Frontal cortex (tissue), 4 donors: ENCODE results near the gene MTUS2. TPM values are rescaled to one million over a fixed set of nuclear protein-coding genes. Genes with fewer than 3 reads are reported as not detected.

Source experiments
- DNase-seq, 2 donors: peaks; one replicate each; pipeline ENCODE4 v3.0.0; 2012; ENCODE audit warnings: low spot score in 2 of 2
- FAIRE-seq: peaks from 2 replicates; lab custom pipeline; 2012; peaks lifted over from hg19 to GRCh38; lab: Jason Lieb, UNC
- total RNA-seq: library from RNA; depleted of rRNA; stranded (reverse); fragments of >200 nt; gene quantifications from one replicate; pipeline ENCODE4 v1.2.3, GENCODE V29; 2014
- donor health status: control.
- donor health status: control.
- donor health status: control.

MTUS2 gene
- total RNA-seq, 1 donor from 2014 or later: 7.3 TPM

DNA sequence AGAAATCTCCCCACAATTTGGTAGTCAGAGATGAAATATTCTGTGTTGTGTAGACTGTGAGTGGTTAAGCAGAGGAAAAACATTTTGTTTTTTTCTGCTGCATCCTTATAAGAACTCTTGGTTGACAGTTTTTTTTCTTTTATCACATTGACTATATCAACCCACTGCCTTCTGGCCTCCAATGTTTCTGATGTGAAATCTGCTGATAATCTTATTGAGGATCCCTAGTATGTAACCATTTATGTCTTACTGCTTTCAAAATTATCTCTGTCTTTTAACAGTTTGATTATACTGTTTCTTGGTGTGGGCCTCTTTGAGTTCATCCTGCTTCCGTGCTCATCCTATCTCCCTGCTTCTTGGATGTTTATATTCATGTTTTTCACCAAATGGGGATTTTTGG lies 316.9 kb downstream of the MTUS2 start:
- DNase-seq: no peak

DNA sequence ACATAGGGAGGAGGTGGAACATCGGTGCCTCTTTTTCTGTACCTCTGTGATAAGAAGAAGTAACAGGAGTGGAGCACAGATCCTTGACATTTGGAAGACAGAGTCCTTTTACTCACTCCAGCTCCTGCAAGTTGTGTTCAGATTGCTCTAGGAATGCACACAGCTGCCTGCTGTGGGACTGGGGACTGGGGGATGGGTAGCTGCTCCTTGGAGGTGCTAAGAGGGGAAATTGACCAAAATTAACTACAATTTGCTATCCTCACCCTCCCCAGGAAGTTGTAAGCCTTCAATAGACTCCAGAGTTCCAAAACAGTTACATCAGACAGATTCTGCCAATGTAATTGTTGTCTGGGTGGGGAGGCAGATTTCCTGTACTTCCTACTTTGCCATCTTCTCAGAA lies 317.9 kb downstream of the MTUS2 start:
- no peak for FAIRE-seq
- no peak for DNase-seq

More for the DNA sequence above, 316.9 kb downstream of the MTUS2 start:
- FAIRE-seq: no peak

DNA sequence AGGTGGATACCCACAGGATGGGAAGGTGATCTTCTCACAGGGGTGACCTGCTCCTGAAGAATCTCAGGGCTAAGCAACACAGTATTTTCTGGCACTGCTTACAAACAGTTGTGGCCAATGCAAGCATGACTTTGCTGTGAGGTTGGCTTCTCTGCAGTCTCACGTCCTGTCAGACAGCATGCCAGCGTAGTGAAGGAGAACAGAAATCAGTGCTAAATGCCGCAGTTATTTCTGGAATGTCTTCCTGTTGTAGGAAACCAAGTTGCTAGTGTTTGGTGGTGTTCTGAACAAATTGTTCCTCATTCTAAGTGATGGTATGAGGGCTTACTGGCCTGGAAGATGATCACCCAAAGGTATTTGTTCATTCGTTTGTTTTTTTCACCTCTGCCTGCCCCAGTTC lies 320.1 kb downstream of the MTUS2 start:
- no peak for DNase-seq
- no peak for FAIRE-seq

DNA sequence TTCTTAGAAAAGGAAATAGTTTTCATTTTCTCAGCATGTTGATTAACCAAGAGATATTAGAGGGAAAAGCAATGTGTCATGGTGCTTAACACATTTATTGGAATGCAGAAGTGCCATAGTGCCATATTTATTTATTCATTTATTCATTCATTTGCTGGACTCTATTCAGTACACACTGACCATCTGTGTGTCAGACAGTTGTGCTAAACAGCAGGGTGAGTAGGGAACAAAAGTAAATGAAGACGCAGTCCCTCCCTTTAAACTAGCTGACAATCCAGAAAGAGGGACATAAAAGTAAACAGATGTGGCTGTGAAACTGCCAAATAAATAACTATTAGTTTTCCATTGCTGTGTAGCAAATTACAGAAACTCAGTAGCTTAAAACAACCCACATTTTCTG lies 323.7 kb downstream of the MTUS2 start:
- FAIRE-seq (no peak), DNase-seq (no peak)

DNA sequence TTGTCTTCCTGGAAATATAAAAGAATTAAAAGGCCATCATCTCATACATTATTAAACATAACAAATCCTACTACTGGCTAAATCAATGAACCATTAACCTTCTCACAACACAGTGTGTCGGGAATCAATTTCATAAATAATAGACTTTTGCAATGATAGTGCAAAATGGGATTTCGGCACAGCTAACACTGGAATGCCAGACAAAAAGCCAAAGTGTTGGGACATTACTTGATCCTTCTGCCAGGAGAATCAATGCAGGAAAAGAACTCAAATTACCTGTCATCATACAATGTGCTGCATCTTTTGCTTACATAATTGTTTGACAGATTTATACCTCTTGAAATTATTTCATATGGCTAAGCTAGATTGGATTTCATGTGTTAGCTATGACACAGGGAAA lies 334.3 kb downstream of the MTUS2 start:
- DNase-seq: no peak
- FAIRE-seq: no peak

DNA sequence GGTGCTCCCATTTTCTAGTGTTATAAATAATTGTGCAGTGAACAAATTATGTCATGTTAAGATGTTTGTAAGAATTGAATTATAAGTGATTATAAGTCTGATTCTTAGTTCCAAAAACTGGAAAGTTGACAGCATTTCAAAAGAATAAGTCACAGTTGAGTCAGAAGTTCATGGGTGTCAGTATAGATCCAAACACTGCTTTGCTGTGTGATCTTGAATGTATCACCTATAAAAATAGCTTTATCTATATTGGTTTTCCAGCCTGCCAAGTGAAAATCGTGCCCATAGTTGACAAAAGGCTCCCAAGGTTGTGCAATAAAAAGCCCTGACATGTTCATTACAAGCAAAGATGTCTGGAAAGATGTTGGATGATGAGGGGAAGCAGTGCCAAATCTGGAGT lies 336.0 kb downstream of the MTUS2 start:
- FAIRE-seq: no peak

DNA sequence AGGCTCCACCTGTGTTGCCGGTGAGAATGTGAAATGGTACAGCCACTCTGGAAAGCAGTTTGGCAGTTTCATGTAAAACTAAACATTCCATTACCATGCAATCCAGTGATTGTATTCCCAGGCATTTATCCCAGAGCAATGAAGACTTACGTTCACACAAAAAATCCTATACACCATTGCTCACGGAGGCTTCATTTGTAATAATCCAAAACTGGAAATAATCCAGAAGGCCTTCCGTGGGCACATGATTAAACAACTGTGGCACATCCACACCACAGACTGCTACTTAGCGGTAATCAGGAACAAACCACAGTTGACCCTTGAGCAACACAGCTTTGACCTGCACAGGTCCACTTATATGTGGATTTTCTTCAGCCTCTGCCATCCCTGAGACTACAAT lies 339.7 kb downstream of the MTUS2 start:
- no peak for FAIRE-seq
- no peak for DNase-seq

More for the DNA sequence above, 336.0 kb downstream of the MTUS2 start:
- no peak for DNase-seq

DNA sequence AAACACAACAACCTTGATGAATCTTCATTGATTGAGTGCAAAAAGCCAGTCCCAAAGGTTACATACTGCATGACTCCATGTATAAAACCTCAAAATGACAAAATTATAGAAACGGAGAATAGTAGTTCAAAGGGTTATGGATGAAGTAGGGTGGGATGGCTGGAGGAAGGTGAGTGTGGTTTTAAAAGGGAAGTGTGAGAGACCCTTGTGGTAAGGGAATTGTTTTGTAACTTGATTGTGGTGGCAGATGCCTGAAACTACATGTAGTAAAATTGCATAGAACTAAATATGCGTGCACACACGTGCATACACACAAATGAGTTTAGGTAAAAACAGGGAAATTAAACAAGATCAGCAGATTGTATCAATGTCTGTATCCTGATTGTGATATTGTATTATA lies 340.7 kb downstream of the MTUS2 start:
- no peak for FAIRE-seq

DNA sequence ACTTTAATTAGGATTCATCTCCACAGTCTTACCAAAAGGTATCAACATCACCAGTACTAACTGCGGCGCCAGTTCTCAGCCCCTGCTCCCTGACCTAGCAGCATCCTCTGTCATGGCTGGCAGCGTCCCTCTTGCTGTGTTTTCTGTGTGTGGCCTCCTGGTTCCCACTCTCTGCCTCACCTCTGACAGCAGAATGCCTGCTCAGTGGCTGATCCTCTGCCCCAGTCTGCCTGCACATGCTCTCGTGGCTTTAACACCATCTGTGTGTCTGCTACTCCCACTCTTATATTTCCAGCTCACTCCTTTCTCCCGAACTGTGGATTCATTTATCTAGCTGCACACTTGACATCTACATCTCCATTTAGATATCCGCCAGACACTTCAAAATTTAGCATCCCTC lies 341.5 kb downstream of the MTUS2 start:
- no peak for FAIRE-seq
- DNase-seq: no peak

More for the DNA sequence above, 340.7 kb downstream of the MTUS2 start:
- DNase-seq: no peak

DNA sequence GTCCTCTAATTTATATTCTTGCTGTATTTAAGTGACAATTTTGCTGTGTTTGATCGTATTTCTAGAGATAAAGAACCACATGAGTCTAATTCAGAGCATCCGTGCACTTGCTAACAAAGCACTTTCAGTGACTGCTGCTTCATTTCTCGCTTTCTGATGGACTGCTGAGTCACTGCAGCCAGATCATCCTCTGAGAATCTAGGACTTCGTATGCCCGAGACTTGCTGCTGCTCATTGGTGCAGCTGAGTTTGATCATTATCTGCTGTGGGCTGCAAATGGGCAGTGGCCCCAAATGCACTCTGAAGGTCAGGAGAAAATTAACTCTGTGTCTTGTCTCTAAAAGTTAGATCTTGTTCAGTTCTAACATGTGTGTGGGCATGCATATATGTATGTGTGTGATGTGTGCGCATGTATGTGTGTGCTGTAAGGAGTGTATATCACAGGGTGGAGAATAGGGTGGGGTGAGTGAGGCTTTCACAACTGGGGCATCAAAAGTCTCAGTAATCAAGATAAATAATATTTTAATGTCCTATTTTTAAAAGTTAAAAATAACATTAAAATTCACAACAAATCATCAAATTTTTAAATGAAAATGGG lies 342.6 kb downstream of the MTUS2 start:
- DNase-seq (peak in 1 of 2 donors; percentile 4), FAIRE-seq (no peak)

DNA sequence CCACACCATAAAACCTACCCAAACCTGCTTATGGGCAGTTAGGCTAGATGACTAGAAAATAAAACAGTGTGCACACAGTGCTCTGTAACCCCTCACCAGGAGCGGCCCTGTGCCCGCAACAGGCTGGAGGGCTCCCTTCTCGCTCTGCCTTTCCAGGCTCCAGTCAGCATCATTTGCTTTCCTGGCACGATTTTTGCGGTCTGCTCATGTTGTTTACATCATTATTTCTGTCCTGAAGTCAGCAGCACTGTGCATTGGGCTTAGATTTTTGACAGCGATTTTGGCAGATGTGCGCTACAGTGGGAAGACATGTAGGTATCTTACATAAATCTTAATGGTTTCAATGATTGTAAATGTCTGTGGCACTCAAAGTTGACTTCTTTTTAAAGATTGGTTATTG lies 344.0 kb downstream of the MTUS2 start:
- DNase-seq: no peak
- FAIRE-seq: no peak

DNA sequence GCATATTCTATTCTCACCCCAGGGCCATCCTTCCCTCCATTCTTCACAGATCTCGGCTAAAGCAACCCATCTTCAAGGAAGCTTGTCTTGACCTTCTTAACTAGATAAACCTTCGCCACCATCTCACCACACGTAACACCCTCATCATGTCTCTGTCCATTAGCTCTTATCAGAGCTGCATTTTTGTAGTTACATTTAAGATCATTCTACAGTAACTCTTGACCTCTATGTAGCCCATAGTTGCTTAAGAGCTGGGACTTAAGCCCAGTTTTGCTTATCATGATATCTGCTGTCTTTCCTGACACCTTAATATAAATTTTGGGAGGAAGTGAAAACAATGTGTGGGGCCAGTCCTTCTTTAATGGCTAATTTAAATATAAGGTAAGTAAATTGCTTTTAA lies 345.1 kb downstream of the MTUS2 start:
- FAIRE-seq: no peak

DNA sequence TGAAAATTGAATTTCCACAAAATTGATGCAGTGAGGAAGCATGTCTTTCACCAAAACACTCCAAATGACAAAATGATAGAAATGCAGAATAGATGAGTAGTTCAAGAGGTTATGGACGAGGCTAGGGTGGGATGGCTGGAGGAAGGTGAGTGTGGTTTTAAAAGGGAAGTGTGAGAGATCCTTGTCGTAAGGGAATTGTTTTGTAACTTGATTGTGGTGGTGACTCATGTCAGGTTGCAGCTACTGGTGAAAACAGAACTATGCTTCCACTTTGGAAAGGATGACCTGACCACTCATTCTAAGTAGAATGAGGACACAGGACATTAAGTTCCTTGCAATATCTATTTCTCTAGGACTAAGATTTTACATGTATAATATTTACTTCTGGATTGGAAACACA lies 345.7 kb downstream of the MTUS2 start:
- no peak for FAIRE-seq

More for the DNA sequence above, 345.1 kb downstream of the MTUS2 start:
- no peak for DNase-seq

DNA sequence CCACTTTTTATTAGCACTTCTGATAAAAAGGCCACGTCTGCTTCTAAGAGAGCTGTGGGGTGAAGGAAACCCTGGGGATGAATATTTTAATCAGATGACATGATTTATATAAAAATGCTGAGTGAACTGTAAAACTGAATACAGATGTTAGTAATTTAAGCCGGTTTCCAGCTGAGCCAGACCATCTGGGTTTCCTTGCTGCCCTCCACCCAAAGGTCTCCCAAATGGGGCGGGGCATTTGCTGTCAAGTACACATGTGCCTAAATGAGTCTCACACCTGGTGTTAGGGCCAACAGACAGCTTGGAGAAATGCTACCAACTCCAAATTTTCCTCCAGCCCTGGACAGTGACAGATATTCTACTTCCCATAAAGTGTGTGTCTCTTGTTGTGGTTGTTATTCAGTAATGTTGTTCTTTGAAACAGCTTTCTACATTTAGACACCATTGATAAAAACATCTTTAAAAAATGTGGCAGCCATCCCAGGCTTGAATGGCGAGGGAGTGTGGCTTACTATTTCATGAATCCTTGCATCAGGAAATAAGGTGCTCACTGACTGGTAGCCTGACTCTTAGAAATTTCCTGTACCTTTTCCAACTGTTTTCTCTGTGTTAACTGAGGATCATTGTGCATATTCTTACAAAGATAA lies 350.4 kb downstream of the MTUS2 start:
- DNase-seq (no peak), FAIRE-seq (no peak)

More for the DNA sequence above, 345.7 kb downstream of the MTUS2 start:
- no peak for DNase-seq

DNA sequence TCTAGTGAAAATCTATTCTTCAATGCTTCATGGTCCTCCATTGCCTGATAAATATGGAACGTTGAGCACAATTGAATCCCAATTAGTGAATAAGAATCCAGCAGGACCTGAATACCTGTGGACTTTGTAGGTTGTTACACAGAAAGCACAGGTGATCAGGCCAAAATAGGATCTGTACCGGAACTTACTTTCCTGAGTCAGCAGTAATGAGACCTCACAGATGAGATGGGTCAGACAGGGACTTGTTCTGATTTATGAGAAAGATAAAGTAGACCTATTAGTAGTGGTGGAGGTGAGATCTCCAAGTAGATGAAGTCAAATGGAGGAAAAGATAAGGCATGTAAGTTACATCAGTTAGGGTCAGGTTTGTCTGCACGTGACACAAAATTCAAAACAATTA lies 351.1 kb downstream of the MTUS2 start:
- FAIRE-seq: no peak

DNA sequence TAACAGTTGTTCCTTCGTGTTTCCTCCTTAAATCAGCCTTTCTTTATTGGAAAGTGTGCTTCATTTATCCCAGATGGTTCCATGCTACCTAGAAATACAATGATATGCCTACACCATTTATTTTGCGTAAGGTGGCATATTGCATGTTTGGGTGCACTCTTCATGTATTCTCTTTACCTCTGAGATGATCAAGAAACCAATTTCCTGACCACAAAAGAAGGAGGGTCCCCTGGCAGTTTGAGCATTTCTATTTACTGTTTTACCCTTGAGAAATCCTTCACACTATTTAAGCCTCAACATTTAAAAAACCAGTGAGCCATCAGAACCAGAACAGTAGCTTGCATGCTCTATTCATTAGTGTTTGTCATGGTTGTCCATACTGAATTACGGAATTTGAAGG lies 354.0 kb downstream of the MTUS2 start:
- DNase-seq (no peak), FAIRE-seq (no peak)

More for the DNA sequence above, 351.1 kb downstream of the MTUS2 start:
- DNase-seq: no peak

DNA sequence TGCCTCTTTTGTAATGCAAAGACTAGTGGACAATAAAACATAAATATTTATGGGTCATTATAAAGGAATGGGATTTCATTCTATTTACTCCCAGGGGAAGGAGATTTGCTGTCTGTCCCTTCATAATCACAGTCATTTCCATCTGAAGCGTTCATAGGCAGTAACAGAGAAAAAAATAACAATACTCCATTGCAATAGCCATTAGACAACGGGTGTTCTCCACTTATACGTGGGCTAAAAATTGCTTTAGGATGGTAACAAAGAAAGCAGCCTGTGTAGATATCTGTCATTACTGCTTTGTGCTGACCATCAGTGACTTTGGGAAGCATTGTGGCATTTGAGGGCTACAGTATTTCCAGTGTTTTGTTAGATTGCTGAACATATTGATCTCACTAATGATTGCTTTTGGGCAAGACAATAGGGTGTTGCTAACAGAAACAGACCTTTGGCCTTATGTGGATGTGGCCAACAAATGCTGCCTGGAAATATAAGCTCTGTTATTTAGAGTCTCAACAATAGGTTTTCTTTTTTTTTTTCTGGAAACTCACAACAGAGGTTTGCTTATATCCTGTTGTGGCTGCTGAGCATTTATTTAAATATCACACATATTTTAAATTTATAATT lies 355.2 kb downstream of the MTUS2 start:
- DNase-seq (no peak), FAIRE-seq (no peak)

DNA sequence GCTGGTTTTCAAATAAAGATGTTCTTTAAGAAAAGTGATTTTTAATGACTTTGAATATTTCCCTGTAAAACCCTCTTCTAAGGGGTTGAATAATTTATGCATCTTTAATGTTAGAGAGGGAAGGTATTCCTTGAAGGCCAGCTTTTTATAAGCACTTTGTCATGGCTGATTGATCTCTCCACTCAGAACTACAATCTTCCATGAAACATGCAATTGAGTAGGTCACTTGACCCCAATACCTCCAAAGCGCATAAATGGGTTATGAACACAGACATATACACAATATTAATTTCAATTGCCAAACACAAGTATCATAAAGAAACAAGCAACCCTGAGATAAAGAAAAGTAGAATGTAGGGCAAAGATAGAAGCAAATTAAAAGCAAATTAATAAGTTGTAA lies 359.9 kb downstream of the MTUS2 start:
- FAIRE-seq: no peak
- DNase-seq: no peak

DNA sequence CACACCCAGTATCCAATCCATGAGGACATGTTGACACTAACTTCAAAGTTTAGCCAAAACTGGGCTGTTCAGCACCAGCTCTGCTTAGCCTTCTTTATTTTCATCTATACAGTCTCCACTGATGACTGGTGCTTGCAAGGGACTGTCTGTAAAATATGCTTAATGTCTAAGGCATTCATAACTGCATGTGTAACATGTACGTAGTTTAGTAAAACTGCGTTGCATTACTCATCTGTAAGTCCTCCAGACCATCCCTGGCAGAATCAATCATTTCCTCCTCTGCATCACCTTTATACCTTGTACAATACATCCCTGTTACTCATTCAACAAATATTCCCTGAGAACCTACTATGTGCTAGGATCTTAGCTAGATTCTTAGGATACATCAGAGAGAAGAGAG lies 362.1 kb downstream of the MTUS2 start:
- FAIRE-seq: no peak
- no peak for DNase-seq

DNA sequence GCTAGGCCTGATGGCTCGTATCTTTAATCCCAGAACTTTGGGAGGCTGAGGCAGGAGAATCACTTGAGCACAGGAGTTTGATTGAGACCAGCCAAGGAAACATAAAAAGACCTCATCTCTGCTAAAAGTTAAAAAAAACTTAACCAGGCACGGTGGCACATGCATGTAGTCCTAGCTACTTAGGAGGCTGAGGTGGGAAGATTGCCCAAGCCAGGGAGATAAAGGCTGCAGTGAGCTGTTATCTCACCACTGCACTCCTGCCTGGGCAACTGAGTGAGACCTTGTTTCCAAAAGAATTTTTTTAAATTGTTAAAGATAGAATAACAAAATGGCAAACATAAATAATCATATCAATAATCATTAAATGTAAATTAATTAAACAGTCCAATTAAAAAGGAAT lies 365.8 kb downstream of the MTUS2 start:
- no peak for FAIRE-seq

DNA sequence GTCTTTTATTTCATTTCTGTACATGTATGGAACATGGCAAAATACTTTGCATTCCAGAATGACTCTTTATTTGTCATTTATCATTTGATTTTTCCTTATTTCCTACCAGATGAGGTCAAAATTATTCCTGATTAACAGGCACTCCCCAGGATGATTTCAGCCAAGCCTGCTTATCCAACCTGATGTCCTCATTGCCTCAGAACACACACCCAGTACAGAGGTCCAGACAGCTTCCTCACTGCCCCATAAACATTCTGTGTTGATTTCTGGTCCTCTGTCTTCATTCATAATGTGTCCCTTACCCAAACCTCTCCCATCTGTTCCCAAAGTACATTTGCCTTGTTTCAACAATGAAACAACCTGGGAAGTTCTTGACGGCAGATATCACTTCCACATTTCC lies 367.4 kb downstream of the MTUS2 start:
- no peak for DNase-seq
- FAIRE-seq: no peak

More for the DNA sequence above, 365.8 kb downstream of the MTUS2 start:
- no peak for DNase-seq
